B cell (primary cell): ENCODE measurements around the gene CTNNBL1.

ENCODE experiments used
- EZH2 ChIP-seq: IDR thresholded peaks from 2 replicates; pipeline ENCODE4 v1.6.1; 2012; ENCODE audit warnings: borderline replicate concordance, low read depth, mild to moderate bottlenecking, moderate library complexity, low read length; ENCODE audit not compliant: insufficient read depth, poor library complexity, severe bottlenecking
- TF ChIP-seq, protein P1 (sequence below): fragments of 200-600 bp; IDR thresholded peaks from one replicate; pipeline ENCODE4 v1.8.0; 2022; ENCODE audit warnings: antibody characterized with exemption, mild to moderate bottlenecking

DNA sequence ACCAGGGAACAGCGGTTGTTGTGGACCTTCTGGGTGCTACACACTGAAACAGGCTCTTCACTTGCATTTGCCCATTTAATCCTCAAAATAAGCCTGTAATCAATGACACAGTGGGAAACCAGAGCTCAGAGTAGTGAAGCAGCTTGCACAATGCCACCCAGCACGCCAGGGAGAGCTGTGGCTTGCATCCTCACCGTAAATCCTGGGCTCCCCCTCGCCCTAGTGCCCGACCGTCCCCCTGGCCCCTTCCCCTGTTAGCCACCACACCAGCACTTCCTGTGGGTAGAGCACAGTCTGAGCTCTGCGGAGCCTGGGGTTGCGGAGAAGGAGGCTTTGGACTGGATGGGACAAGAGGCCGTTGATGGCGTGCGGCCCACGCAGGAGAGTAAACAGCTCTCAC is 223.6 kb downstream of the CTNNBL1 start:
- TF ChIP-seq, protein P1, sequence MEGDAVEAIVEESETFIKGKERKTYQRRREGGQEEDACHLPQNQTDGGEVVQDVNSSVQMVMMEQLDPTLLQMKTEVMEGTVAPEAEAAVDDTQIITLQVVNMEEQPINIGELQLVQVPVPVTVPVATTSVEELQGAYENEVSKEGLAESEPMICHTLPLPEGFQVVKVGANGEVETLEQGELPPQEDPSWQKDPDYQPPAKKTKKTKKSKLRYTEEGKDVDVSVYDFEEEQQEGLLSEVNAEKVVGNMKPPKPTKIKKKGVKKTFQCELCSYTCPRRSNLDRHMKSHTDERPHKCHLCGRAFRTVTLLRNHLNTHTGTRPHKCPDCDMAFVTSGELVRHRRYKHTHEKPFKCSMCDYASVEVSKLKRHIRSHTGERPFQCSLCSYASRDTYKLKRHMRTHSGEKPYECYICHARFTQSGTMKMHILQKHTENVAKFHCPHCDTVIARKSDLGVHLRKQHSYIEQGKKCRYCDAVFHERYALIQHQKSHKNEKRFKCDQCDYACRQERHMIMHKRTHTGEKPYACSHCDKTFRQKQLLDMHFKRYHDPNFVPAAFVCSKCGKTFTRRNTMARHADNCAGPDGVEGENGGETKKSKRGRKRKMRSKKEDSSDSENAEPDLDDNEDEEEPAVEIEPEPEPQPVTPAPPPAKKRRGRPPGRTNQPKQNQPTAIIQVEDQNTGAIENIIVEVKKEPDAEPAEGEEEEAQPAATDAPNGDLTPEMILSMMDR = no peak
- no peak for TF ChIP-seq EZH2
